A673 (cell line): ENCODE data around the gene TXN2. TPM values are rescaled to one million over a fixed set of nuclear protein-coding genes. Genes with fewer than 3 reads are reported as not detected.

Experiments
- BruUV-seq: library from RNA; stranded (reverse); fragments of 400-500 nt; replicated peaks from 2 replicates; lab custom pipeline; 2021; lab: Mats Ljungman, UMichigan
- CTCF ChIA-PET: fragments of 300-600 bp; sonication (Branson Sonifier 250); formaldehyde crosslinking; loops from one replicate; lab custom pipeline; 2022; ENCODE audit warnings: antibody characterized with exemption; lab: Charles Lee
- POLR2A ChIA-PET: fragments of 300-600 bp; sonication (Branson Sonifier 250); formaldehyde crosslinking; loops from one replicate; lab custom pipeline; 2022; ENCODE audit warnings: antibody characterized with exemption; ENCODE audit not compliant: low non-redundant PET; lab: Charles Lee
- DNase-seq: peaks from one replicate; pipeline ENCODE4 v3.0.0-alpha.2; 2015; ENCODE audit warnings: low spot score
- H3K27ac ChIP-seq: fragments of 200-600 bp; sonication (generic); 2 replicates; pipeline ENCODE4 v1.5.1; 2016; ENCODE audit warnings: mixed run types, low read depth, mild to moderate bottlenecking, mixed read lengths, antibody characterized with exemption, low read length; ENCODE audit not compliant: poor library complexity, severe bottlenecking
- H3K27me3 ChIP-seq: fragments of 200-600 bp; sonication (generic); replicated peaks from 2 replicates; pipeline ENCODE4 v1.6.1; 2017; ENCODE audit warnings: mixed run types, low read depth, mild to moderate bottlenecking, mixed read lengths, antibody characterized with exemption, low read length; ENCODE audit not compliant: insufficient read depth, poor library complexity
- H3K36me3 ChIP-seq: fragments of 200-600 bp; sonication (generic); 2 replicates; pipeline ENCODE4 v1.6.1; 2016; ENCODE audit warnings: mixed run types, mild to moderate bottlenecking, mixed read lengths, antibody characterized with exemption, low read length; ENCODE audit not compliant: insufficient read depth, poor library complexity, severe bottlenecking
- H3K4me1 ChIP-seq: fragments of 200-600 bp; sonication (generic); 2 replicates; pipeline ENCODE4 v1.6.1; 2017; ENCODE audit warnings: mixed run types, mild to moderate bottlenecking, mixed read lengths, antibody characterized with exemption, low read length; ENCODE audit not compliant: insufficient read depth, poor library complexity, severe bottlenecking
- H3K4me3 ChIP-seq: fragments of 200-600 bp; sonication (generic); 2 replicates; pipeline ENCODE4 v1.5.1; 2016; ENCODE audit warnings: low read depth, mixed run types, mild to moderate bottlenecking, mixed read lengths, low read length; ENCODE audit not compliant: poor library complexity, severe bottlenecking
- H3K9me3 ChIP-seq: fragments of 200-600 bp; sonication (generic); 2 replicates; pipeline ENCODE4 v1.6.1; 2016; ENCODE audit warnings: mixed run types, low read depth, mild to moderate bottlenecking, mixed read lengths, antibody characterized with exemption, low read length; ENCODE audit not compliant: poor library complexity, severe bottlenecking
- CTCF ChIP-seq: fragments of 300-800, 200-600 bp; sonication (generic); conservative IDR thresholded peaks from 2 replicates; pipeline ENCODE4 v1.5.1; 2017; ENCODE audit warnings: low read depth, mild to moderate bottlenecking, antibody characterized with exemption, low read length, moderate library complexity, mixed read lengths
- EZH2 ChIP-seq: fragments of 200-600 bp; sonication (generic); IDR thresholded peaks from 2 replicates; pipeline ENCODE4 v1.6.1; 2017; ENCODE audit warnings: borderline replicate concordance, low read depth, mild to moderate bottlenecking, mixed read lengths, antibody characterized with exemption, low read length; ENCODE audit not compliant: poor library complexity, severe bottlenecking
- intact Hi-C: fragments of 100-400 bp; cut with micrococcal nuclease; formaldehyde crosslinking; loops from one replicate; pipeline ENCODE4 v1.10.0; 2022; ENCODE audit not compliant: unreplicated experiment
- total RNA-seq: library from RNA; stranded (reverse); gene quantifications from 2 replicates; pipeline ENCODE4 v1.2.3, GENCODE V29; 2021

The TXN2 gene
- total RNA-seq, 1 experiment from 2014 or later: 85.4 TPM

- POLR2A ChIA-PET: interaction anchor here (0.7 kb wide), 1 partner anchor 78 kb away, joined by 3 read pairs; no protein-coding TSS in a partner anchor
- intact Hi-C loops: no loop called here
- Histone ChIP-seq H3K4me3 (no peak overlapping the region), H3K9me3 (no peaks in the 10 kb centered on the region), H3K27ac (no peak overlapping the region), H3K36me3 (peaks cover 5% of the 10 kb centered on the region), H3K4me1 (peaks cover 19% of the 10 kb centered on the region), H3K27me3 (no peaks in the 10 kb centered on the region)
- no peak for TF ChIP-seq CTCF
- TF ChIP-seq EZH2: no peak
- CTCF ChIA-PET: no interaction called here
- no peak for DNase-seq
- no TSS peak for BruUV-seq
Measured at GRCh38 chr22:36464715-36465231, 16.7 kb downstream of the TXN2 start.

- ChIA-PET CTCF (interaction anchor here (0.6 kb wide), 1 partner anchor 148 kb away, joined by 4 read pairs; no protein-coding TSS in a partner anchor), POLR2A (no interaction called here)
- H3K27me3 ChIP-seq: no peaks in the 10 kb centered on the region
- peaks cover 19% of the 10 kb centered on the region for H3K4me1 ChIP-seq
- BruUV-seq: no TSS peak
- TF ChIP-seq CTCF: no peak
- TF ChIP-seq EZH2: no peak
- DNase-seq: no peak
- intact Hi-C loops: no loop called here
- H3K4me3 ChIP-seq: no peak overlapping the region
- no peak overlapping the region for H3K27ac ChIP-seq
- no peaks in the 10 kb centered on the region for H3K9me3 ChIP-seq
- no peaks in the 10 kb centered on the region for H3K36me3 ChIP-seq
Measured at GRCh38 chr22:36463783-36464184, 17.7 kb downstream of the TXN2 start.

- H3K27ac ChIP-seq: no peak overlapping the region
- H3K4me3 ChIP-seq: no peak overlapping the region
- TF ChIP-seq CTCF (no peak), EZH2 (no peak)
- no peaks in the 10 kb centered on the region for H3K27me3 ChIP-seq
- H3K36me3 ChIP-seq: no peaks in the 10 kb centered on the region
- no TSS peak for BruUV-seq
- peaks cover 6% of the 10 kb centered on the region for H3K4me1 ChIP-seq
- H3K9me3 ChIP-seq: no peaks in the 10 kb centered on the region
- CTCF ChIA-PET: interaction anchor here (0.6 kb wide), 1 partner anchor 160 kb away, joined by 3 read pairs; no protein-coding TSS in a partner anchor
- POLR2A ChIA-PET: no interaction called here
- no peak for DNase-seq
- intact Hi-C loops: no loop called here
Measured at GRCh38 chr22:36461665-36462649, 19.5 kb downstream of the TXN2 start.
